ENCODE results near the gene KCNN3. TPM values are rescaled to one million over a fixed set of nuclear protein-coding genes. Genes with fewer than 3 reads are reported as not detected.

Gene KCNN3
- total and polyA plus RNA-seq, 2 of the 13 experiments (the other 11 are each of a cell fraction or from before 2014, with no cell fraction given): not detected

DNA sequence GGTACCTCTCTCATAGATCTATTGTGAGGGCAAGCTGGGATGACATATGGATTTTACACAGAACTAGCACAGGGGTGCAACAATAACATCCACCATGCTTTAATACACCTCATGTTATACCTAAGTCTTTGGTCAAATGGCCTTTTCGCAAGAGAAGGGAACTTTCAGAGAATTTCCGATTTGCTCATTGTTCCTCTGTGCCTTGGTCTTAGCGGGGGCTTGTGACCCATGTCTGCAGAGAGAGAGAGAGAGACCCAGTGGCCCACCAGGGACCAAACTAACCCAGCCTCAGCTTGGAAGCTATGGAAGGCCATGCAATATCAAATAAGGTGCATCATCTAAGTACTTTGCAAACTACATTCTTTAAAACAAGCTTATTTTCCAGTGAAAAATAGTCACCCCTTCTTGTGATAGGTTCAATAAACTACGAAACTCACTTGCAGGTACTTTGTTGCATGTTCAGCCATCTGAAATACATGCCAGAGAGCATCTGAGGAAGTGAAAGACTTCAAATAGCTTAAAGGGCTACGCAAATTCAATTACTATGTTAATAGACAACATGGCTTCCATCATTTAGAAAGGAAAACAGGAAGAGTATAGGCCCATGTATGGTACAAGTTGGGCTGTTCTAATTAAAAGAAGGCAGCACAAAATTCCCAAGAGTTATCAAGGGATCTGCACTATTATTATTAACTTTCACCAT, 100.7 kb downstream of the KCNN3 start:
- no peak for FAIRE-seq
- POLR2A ChIA-PET: no interaction called here

More for the DNA sequence above, 100.7 kb downstream of the KCNN3 start:
- in situ Hi-C loops (cut with HindIII; ENCODE audit: extremely low pct_ligation_motif_present, low pct_unique_long_range_greater_than_20kb): loop anchor here (5.0 to 10.0 kb wide), 2 partner anchors 108 to 205 kb away; partner anchors contain the start of gene CHRNB2
- intact Hi-C loops (cut with micrococcal nuclease; ENCODE audit: unreplicated experiment): no loop called here
- BruUV-seq (replicated peaks): no TSS peak
- H3K9ac ChIP-seq (ENCODE audit: insufficient read depth, low read depth, low read length): no peak overlapping the region
- H3K79me2 ChIP-seq (ENCODE audit: insufficient read depth, low read length): no peaks in the 10 kb centered on the region
- H3K9me3 ChIP-seq (ENCODE audit: low read length): no peaks in the 10 kb centered on the region
- H3K36me3 ChIP-seq (replicated peaks in 1 of 2; ENCODE audit: control insufficient read depth in 1 of 2, insufficient read depth in 2 of 2, low read length in 2 of 2): no peaks in the 10 kb centered on the region
- H4K20me1 ChIP-seq (ENCODE audit: insufficient read depth, low read length): no peaks in the 10 kb centered on the region
- H3K4me3 ChIP-seq (replicated peaks in 1 of 3; ENCODE audit: insufficient read depth in 1 of 3, low read depth in 2 of 3, low read length in 3 of 3): no peak overlapping the region
- ATAC-seq (no peak), DNase-seq (ENCODE audit: low spot score) (no peak)
- H3K27me3 ChIP-seq (ENCODE audit: control insufficient read depth in 1 of 2, insufficient read depth in 2 of 2, low read length in 2 of 2): 0 out of 5 replicates have a peak, but pooled peaks cover 0 to 1% of the 10 kb centered on the region in 2 experiments
- no peak overlapping the region for H2AFZ ChIP-seq (ENCODE audit: low read length)
- 31% methylated on average over 5 of the region's 5 CpGs for WGBS (ENCODE audit: low lambda C conversion rate)
- TF ChIP-seq, protein P1, sequence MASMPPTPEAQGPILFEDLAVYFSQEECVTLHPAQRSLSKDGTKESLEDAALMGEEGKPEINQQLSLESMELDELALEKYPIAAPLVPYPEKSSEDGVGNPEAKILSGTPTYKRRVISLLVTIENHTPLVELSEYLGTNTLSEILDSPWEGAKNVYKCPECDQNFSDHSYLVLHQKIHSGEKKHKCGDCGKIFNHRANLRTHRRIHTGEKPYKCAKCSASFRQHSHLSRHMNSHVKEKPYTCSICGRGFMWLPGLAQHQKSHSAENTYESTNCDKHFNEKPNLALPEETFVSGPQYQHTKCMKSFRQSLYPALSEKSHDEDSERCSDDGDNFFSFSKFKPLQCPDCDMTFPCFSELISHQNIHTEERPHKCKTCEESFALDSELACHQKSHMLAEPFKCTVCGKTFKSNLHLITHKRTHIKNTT (CRISPR knock-in tag; IDR thresholded peaks at IDR 0.05): no peak
- TF ChIP-seq KDM4B (CRISPR knock-in tag; IDR thresholded peaks at IDR 0.05) (no peak), ZFP36 (IDR thresholded peaks at IDR 0.05; ENCODE audit: borderline replicate concordance, low read depth, low read length, partially characterized antibody) (no peak), MBD4 (IDR thresholded peaks at IDR 0.05; ENCODE audit: borderline replicate concordance, low read length) (no peak), PHF8 (CRISPR knock-in tag; IDR thresholded peaks at IDR 0.05) (no peak), MEIS1 (CRISPR knock-in tag; IDR thresholded peaks at IDR 0.05; ENCODE audit: borderline replicate concordance) (no peak), EEA1 (CRISPR knock-in tag; IDR thresholded peaks at IDR 0.05; ENCODE audit: borderline replicate concordance) (no peak), TAF15 (IDR thresholded peaks at IDR 0.05; ENCODE audit: low read depth, low read length, poor library complexity, severe bottlenecking) (no peak), SNAPC2 (CRISPR knock-in tag; IDR thresholded peaks at IDR 0.05) (no peak), HMG20A (CRISPR knock-in tag; IDR thresholded peaks at IDR 0.05; ENCODE audit: borderline replicate concordance) (no peak), HMG20B (CRISPR knock-in tag; conservative IDR thresholded peaks at IDR 0.05) (no peak), ZNF883 (CRISPR knock-in tag; IDR thresholded peaks at IDR 0.05; ENCODE audit: not compliant biosample characterization) (no peak)
- TF ChIP-seq, protein P2, sequence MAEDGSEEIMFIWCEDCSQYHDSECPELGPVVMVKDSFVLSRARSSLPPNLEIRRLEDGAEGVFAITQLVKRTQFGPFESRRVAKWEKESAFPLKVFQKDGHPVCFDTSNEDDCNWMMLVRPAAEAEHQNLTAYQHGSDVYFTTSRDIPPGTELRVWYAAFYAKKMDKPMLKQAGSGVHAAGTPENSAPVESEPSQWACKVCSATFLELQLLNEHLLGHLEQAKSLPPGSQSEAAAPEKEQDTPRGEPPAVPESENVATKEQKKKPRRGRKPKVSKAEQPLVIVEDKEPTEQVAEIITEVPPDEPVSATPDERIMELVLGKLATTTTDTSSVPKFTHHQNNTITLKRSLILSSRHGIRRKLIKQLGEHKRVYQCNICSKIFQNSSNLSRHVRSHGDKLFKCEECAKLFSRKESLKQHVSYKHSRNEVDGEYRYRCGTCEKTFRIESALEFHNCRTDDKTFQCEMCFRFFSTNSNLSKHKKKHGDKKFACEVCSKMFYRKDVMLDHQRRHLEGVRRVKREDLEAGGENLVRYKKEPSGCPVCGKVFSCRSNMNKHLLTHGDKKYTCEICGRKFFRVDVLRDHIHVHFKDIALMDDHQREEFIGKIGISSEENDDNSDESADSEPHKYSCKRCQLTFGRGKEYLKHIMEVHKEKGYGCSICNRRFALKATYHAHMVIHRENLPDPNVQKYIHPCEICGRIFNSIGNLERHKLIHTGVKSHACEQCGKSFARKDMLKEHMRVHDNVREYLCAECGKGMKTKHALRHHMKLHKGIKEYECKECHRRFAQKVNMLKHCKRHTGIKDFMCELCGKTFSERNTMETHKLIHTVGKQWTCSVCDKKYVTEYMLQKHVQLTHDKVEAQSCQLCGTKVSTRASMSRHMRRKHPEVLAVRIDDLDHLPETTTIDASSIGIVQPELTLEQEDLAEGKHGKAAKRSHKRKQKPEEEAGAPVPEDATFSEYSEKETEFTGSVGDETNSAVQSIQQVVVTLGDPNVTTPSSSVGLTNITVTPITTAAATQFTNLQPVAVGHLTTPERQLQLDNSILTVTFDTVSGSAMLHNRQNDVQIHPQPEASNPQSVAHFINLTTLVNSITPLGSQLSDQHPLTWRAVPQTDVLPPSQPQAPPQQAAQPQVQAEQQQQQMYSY (CRISPR knock-in tag; IDR thresholded peaks at IDR 0.05): no peak
- TF ChIP-seq, protein P3, sequence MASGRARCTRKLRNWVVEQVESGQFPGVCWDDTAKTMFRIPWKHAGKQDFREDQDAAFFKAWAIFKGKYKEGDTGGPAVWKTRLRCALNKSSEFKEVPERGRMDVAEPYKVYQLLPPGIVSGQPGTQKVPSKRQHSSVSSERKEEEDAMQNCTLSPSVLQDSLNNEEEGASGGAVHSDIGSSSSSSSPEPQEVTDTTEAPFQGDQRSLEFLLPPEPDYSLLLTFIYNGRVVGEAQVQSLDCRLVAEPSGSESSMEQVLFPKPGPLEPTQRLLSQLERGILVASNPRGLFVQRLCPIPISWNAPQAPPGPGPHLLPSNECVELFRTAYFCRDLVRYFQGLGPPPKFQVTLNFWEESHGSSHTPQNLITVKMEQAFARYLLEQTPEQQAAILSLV (CRISPR knock-in tag; IDR thresholded peaks at IDR 0.05; ENCODE audit: borderline replicate concordance): no peak
- TF ChIP-seq, protein P4, sequence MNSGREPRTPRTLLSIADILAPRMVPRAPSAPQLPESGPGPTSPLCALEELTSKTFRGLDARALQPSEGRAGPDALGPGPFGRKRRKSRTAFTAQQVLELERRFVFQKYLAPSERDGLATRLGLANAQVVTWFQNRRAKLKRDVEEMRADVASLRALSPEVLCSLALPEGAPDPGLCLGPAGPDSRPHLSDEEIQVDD (CRISPR knock-in tag; IDR thresholded peaks at IDR 0.05; ENCODE audit: borderline replicate concordance): no peak
- CTCF ChIA-PET (ENCODE audit: low intra/inter-chr PET ratio, low total read pairs): no interaction called here
- no peak overlapping the region for H3K4me2 ChIP-seq (ENCODE audit: low read depth, low read length)
- H3K4me1 ChIP-seq (ENCODE audit: insufficient read depth, low read length): no peaks in the 10 kb centered on the region
- H3K27ac ChIP-seq (ENCODE audit: extremely low read length, insufficient read depth, low read length): no peak overlapping the region

Data from HepG2 (cell line).